ENCODE data around the gene IGDCC3.

The IGDCC3 gene

DNA sequence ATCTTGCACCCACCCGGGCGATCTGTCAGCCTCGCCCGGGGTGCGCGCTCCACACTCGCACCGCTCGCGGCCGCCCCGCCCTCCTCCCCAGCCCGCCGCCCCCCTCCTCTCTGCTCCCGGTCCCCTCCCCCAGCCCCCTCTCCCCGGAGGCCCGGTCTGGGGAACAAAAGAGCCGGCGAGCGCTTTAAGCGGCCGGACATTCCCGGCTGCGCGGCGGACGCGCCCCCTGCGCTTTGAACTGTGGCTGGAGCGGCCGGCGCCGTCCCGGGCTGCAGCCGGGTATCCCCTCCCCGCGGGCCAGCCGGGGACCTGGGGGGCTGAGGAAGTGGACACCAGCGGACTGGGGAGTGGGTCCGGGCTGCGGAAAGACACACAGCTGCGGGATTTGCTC lies at the start of gene IGDCC3:
IGDCC3 (minus strand) TSS at position 27 of the 391 bp plus-strand sequence. CDS start 214 bp downstream, outside the sequence.
- no peak for DNase-seq (ENCODE audit: low read depth in 3 of 3)

GRCh38 chr15:65426216-65426853 lies 48.5 kb upstream of the IGDCC3 start:
- no peak for DNase-seq (ENCODE audit: low read depth in 3 of 3)

GRCh38 chr15:65424683-65425082 lies 46.9 kb upstream of the IGDCC3 start:
- no peak for DNase-seq (ENCODE audit: low read depth in 3 of 3)

DNA sequence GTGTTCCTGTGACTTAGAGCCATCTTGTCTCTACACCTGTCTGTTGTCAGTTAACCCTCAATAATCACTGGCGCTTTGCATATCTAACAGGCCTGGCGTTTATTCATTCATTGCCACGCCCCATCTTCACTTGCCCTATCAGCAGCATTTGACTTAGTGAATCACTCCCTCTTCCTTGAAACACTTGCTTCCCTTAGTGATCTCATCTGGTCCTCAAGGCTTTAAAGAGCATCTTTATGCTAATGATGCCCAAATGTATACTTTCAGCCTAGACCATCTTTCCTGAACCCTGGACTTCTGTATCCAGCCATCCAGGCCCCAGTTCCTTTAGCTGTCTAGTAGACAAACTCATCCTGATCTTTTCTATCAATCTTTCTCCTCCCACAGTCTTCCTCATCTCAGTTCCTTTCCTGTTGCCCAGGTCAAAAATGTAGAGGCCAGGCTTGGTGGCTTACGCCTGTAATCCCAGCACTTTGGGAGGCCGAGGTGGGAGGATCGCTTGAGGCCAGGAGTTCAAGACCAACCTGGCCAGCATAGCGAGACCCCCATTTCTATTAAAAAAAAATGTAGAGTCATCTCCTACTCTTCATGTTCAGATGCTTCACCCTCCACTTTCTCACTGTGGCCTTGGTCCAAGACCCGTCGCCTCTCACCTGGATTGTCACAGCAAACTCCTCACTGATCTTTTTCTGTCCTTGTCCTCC lies 46.3 kb upstream of the IGDCC3 start:
- no peak for DNase-seq (ENCODE audit: low read depth in 3 of 3)

- no peak for DNase-seq (ENCODE audit: low read depth in 3 of 3)
Observed at GRCh38 chr15:65423150-65423975, 45.6 kb upstream of the IGDCC3 start.

DNA sequence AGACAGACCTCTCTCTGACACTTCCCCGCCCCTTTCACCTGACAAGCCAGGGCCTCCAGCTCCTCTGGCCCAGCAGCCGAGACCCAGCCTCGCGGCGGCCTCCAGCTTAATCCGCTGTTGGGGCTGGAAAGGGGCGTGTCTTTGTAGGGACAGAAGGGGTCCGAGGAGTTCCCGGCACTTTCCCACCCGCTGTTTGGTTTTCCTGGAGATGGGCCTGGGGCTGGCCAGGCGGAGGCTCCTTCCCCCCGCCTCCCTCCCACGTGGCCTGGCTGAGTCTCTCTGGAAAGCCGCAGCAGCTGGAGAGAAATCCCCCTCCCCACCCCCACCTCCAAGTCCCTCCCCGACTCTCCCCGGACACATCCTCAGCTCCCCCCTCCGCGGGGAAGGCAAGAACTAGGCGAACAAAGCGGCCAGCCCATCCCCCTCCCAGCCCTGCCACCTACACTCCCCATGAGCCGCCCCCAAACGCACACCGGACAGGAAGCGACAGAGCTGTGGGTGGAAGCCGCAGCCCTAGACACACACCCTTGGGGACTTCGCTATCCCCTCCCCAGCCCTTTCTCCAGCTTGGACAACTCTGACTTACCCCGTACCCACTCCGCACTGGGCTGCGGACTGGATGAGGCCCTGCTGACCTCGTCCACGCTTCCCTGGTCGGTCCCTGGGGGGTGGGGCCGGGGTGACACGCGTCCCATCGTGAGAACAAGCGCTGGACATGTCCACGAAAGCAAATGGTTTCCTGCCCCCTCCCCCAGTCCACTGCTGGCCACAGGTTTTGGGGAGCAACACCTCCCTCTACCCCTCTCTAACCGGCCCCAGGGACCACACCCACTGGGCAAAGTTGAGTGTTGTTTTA lies 43.8 kb upstream of the IGDCC3 start:
- DNase-seq (ENCODE audit: low read depth in 3 of 3): no peak

- DNase-seq (ENCODE audit: low read depth in 3 of 3): no peak
Observed at GRCh38 chr15:65420975-65421359, 43.2 kb upstream of the IGDCC3 start.

DNA sequence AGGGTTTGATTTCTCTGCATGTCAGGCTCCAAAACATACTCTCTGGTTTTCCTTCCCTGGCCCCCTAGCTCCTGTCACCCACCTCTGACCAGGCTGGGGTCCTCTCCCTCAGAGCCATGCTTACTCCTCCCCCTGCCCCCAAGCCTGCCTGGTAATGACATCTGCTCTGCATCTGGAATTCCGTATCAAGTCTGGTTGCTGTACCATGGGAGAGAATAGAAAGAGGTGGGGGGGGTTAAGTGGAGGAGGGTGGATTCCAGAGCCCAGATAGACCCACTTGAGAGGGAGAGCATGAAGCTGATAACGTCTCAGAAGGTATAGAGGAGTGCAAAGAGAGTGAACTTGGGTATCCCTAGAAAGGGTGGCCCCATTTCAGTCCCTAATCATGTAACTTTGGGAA lies 40.8 kb upstream of the IGDCC3 start:
- no peak for DNase-seq (ENCODE audit: low read depth in 3 of 3)

DNA sequence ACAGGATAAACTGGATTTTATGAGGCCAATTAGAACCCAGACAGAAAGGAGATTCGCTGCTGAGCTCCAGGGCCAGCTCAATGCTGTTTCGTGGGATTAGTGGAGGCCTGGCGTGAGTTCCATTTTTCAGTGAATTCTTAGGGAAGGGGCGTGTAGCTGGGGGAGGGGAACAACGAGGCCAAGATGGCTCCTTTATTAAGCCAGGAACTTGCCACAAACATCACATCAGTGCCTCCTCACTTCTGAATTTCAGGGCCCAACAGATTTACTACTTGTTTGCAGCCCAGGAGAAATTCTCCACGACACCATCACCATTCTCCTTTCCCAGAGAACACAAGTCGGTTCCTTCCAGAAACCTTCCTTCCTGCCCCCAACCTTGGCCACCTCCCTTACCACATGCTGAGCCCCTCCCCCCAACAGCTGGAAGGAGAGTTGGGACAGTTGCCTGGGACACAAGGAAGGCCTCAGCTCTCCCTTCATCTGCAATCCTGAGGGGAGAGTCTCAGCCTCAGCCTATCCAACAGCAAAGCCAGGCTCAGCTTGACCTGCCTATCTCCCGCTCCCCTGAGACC lies 39.1 kb upstream of the IGDCC3 start:
- DNase-seq (ENCODE audit: low read depth in 3 of 3): no peak

GRCh38 chr15:65414841-65415621 lies 37.2 kb upstream of the IGDCC3 start:
- DNase-seq (ENCODE audit: low read depth in 3 of 3): no peak

DNA sequence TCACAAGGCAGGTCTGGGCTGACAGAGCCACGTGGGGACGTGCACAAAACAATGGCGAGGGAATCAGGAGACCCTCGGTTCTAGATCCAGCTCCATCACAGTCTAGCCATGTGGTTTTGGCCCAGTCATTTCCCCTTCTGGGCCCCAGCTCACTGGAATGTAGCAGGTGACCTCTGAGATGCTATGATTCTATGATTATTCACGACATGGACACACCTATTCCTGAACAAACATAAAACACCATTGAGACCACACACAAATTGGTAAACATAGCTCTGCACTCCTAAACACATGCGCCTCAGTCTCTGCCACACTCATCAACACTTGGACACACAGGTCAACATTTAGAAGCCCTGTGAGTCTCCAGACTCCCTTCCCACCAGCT lies 36.0 kb upstream of the IGDCC3 start:
- no peak for DNase-seq (ENCODE audit: low read depth in 3 of 3)

- no peak for DNase-seq (ENCODE audit: low read depth in 3 of 3)
Observed at GRCh38 chr15:65413051-65413759, 35.4 kb upstream of the IGDCC3 start.

DNA sequence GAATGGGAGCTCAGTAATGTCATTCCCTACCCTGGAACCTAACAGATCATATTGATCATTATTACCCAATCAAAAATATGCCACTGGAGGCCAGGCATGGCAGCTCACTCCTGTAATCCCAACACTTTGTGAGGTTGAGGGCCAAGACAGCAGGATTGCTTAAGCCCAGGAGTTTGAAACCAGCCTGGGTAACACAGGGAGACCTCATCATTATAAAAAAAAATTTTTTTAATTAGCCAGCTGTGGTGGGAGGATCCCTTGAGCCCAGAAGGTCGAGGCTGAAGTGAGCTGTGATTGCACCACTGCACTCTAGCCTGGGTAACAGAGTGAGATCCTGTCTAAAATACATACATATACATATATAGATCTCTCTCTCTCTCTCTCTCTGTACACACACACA lies 34.8 kb upstream of the IGDCC3 start:
- DNase-seq (ENCODE audit: low read depth in 3 of 3): no peak

DNA sequence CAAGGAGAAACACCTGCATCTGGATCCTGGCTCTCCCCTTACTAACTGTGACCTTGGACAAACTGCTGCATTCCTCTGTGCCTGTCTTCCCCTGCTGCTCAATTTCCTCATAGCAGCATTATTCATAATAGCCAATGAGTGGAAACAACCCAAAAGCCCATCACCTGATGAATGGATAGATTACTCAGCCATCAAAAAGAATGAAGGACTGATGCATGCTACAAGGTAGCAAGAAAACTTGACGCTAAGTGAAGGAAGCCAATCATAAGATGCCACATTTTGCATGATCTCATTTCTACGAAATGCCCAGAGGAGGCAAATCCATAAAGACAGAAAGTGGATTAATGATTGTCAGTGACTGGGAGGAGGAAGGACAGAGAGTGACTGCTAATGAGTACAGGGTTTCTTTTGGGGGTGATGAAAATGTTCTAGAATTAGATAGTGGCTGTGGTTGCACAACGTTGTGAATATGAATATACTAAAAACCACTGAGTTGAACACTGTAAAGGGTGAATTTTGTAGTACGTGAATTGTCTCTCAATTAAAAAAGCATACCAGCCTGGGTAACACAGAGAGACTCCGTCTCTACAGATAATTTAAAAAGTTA lies 33.8 kb upstream of the IGDCC3 start:
- DNase-seq (ENCODE audit: low read depth in 3 of 3): no peak

DNA sequence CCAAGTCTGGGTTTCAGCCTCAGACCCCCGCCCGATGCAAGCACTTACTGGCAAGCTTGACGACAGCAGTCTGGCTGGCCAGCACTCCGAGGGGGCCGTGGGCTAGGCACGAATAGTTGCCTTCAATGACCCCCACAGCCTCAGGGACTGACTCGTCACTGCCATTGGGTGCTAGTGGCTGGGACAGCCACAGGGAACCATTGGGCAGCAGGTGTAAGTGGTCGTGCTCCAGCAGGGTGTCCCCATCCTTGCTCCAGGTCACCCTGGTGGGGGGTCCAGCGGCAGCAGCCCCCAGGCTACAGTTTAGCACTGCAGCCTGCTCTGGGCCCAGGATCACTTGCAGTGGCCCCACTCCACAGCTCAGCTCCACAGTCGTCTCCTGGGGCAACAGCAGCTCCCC lies 33.2 kb upstream of the IGDCC3 start:
- DNase-seq (ENCODE audit: low read depth in 3 of 3): no peak

GRCh38 chr15:65410036-65410435 lies 32.2 kb upstream of the IGDCC3 start:
- DNase-seq (ENCODE audit: low read depth in 3 of 3): no peak

DNA sequence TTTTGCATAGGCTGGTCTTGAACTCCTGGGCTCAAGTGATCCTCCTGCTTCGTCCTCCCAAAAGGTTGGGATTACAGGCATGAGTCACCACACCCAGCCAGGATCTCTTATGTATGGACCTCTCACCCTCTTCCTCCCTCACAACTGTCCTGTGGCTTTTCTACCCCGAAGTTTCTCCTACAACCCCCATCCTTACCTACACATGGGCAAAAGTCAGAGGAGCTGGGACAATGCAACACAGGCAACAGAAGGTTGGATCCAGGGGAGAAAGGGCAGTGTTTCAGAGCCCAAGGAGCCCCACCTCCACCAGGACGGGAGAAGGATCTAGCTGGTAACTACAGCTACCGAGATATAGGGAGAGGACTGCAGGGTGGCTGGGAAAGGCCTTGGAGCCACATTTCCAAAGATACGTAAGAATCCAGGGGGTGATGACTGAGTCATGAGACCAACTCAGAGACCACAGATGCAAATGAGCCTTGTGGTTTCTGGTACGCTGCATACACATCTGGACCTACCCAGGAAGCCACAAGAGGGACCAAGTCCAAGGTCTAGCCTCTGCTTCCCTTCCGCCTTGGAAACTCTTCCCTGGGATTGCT lies 31.3 kb upstream of the IGDCC3 start:
- DNase-seq (ENCODE audit: low read depth in 3 of 3): no peak

GRCh38 chr15:65408324-65409035 lies 30.7 kb upstream of the IGDCC3 start:
- no peak for DNase-seq (ENCODE audit: low read depth in 3 of 3)
